ENCODE measurements around the gene NLRP12.
"Not testable (repeated sequence)": the region's sequence is repeated elsewhere in the genome, so short reads cannot be mapped to it uniquely, and the experiment has no call there.

Gene NLRP12

DNA sequence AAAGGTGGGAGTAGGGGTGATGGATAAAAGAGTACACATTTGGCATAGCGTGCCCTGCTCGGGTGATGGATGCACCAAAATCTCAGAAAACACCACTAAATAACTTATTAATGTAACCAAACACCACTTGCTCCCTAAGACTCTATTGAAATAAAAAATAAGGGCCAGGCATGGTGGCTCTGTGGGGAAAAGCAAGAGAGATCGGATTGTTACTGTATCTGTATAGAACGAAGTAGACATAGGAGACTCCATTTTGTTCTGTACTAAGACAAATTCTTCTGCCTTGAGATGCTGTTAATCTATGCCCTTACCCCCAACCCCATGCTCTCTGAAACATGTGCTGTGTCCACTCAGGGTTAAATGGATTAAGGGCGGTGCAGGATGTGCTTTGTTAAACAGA lies 14.3 kb upstream of the NLRP12 start:
- DNase-seq: not testable (repeated sequence)

DNA sequence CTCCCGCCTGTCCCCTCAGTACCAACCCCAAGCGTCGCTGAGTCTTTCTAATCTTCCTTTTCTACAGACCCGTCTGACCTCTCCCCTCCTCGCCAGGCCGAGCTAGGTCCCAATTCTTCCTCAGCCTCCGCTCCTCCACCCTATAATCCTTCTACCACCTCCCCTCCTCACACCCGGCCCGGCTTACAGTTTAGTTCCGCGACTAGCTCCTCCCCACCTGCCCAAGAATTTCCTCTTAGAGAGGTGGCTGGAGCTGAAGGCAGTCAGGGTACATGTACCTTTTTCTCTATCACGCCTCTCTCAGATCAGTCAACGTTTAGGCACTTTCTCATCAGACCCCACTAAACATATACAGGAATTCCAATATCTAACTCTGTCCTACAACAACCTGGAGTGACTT lies 8.7 kb upstream of the NLRP12 start:
- not testable (repeated sequence) for DNase-seq

DNA sequence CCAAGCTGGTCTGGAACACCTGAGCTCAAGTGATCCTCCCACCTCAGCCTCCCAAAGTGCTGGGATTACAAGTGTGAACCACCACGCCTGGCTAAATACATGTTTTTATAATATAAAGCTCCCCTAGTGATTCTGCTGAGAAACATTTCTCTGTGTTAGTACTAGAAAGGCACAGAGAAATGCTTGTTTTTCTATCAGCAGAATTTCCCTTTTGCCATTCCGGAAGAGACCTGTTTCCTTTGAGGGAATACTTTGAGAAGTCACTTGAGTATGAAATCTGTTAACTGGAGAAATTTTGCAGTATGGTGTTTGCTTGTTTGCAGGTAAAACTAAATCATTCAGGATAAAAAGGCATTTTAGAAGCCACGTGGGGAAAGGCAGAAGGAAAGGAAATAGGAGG lies 4.4 kb upstream of the NLRP12 start:
- no peak for DNase-seq

DNA sequence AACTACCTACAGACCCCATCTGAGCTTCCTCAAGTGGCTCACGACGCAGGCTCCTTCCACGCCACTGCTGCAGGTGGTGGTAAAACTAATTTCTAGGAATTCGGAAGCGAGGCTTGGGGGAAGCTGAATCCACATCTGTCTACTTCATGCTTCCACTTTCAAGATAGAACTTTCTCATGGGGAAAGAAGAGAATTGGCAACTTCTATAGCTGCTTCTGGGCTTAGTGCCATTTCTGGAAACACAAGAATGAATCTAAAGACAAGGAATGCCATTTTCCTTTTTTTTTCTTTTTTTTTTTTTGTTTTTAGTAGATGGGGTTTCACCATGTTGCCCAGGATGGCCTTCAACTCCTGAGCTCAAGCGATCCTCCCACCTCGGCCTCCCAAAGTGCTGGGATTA lies 2.8 kb upstream of the NLRP12 start:
- DNase-seq: no peak

DNA sequence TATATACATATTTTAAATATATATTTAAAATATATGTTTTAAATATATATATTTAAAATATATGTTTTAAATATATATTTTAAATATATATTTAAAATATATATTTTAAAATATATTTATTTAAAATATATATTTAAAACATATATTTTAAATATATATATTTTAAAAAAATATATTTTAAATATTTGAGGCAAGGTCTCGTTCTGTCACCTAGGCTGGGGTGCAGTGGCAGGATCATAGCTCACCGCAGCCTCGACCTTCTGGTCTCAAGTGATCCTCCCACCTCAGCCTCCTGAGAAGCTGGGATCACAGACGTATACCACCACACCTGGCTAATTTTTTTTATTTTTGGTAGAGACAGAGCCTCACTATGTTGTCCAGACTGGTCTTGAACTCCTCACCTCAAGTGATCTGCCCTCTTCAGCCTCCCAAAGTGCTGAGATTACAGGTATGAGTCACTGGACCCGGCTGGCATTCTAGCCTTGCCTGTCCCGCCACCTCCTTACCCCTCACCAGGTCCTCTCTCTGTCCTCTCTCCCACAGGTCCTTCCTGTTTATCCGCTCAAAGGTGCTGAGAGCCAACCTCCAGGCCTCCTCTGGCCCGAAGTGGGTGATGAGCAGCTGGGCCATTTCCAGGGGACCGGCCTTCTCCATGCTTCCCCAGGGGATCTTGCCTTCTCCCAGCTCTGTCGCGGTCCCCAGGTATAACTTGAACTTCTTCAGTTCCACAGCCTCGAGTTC lies 564 bp downstream of the NLRP12 start:
- DNase-seq: no peak

DNA sequence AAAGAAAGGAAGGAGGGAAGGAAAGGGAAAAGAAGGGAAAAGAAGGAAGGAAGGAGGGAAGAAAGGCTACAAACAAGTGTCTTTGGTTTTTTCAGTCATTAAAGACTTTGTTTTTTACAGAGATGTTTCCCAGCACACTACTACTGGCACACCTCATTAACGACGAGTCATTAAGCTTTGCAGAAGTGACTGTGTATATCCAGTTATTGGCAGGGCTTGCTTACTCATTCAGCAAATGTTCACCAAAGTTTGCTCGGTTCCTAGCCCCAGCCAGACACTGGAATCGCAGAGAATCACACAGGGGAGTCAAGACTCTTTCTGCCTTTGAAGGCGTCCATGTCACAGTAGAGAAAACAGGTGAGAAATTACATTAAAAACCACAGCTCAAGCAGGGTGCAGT lies 4.3 kb downstream of the NLRP12 start:
- DNase-seq: no peak

DNA sequence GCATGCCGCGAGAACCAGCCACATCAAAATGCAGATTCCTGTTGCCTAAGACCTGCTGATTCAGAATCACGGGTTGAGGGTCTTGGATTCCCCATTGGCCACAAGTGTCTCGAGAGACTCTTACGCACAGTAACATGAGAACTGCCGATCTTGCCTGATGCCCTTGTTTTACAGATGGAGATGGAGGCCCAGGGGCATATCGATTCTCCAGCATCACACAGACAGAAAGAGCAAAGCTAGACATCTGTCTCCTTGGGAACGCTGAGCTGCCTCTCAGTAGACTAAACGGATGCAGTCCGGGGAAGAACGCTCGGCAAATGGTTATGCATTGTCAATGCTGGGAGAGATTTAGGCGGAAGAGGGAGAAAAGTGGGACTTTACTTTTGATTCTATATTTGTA lies 5.4 kb downstream of the NLRP12 start:
- no peak for DNase-seq

DNA sequence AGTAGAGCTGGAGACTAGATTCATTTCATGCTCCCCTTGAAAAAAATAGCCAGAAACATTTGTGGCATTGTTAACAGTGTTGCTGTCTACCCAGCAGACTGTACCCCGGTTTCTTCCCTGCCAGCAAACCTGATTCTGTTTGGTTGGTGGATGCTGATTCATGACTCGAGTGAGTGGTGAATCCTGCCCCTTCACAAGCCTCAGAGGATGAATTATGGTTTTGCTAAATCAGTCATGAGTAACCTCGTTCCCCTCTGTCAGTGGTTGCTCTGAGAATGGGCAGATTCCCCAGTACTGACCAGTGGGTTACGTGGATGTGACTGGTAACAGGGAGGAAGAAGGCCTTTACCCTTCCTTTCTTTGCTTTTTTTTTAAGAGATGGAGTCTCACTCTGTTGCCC lies 10.1 kb downstream of the NLRP12 start:
- no peak for DNase-seq

DNA sequence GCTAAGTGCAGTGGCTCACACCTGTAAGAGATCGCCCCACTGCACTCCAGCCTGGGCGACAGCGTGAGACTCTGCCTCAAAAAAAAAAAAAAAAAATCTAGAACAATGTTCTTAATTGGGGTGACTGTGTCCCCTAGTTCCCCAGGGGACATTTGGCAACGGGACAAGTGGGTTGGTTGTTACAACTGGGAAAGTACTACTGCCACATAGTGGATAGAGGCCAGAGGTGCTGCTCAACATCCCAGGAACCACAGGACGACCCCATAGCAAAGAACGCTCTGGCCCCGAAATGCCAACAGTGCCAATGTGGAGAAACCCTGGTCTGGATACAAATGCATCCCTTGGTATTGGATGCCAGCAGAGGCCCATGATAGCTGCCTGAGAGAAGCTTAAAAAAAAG lies 11.8 kb downstream of the NLRP12 start:
- DNase-seq: no peak

DNA sequence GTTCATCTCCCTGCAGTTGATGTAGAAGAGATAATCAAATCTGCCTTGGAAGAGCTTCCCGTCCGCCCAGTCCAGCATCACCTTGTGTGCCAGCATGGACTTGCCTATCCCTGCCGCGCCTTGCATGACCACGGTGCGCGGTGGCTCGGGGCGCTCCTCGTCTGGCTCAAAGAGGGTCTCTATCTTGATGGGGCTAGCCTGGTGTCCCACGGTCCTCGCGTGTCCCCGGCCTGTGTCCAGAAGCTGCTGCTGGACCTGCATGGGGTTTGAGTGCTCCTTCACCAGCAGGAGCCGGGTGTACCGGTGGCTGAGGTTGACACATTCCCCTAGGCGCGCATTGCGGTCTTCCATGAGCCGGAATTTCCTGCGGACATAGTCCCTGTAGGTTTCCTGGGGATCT lies 13.2 kb downstream of the NLRP12 start:
- no peak for DNase-seq

DNA sequence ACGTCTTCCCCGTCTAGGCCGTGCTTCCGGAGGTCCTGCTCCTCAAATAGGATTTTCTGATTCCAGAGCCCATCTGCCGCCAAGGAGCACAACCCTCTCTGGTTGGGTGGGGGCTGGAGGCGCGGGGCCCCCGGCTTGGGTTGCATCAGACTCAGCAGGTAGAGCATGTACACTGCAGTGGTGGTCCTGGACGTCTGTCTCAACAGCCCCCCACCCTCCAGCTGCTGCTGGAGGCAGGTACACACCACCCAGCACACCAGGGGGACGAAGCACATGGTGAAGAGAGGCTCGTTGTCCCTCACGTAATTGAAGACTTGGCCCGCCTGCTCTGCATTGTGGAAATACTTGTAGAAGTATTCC lies 13.9 kb downstream of the NLRP12 start:
- DNase-seq: no peak

DNA sequence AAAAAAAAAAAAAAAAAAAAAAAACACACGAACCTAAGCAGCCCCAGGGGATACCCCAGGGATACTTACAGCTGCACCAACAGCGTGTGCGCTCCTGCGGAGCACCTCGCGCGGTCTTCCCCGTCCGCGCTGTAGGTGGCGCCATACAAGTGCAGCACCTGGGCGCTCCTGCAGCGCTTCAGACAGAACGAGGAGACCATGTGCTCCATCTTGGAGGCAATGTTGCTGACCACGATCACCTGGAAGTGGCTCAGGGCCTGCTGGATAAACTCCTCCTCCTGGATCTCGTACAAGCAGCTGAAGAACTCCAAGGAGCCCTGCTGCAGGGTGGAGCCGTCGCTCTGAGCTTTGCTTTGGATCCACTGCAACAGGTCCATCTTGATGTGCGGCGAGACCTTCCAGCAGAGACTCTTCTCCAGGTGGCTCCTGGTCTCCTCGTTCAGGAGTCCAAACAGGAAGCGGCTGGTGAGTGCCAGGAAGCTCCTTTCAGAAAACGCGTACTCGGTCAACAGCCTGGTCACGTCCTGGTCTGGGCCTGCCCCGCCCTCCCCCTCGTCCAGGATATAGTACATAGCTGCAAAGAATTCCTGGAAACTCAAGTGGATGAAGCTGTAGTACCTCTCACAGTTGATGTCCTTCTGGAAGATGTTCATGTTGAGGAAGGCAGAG lies 14.5 kb downstream of the NLRP12 start:
- DNase-seq: no peak

DNA sequence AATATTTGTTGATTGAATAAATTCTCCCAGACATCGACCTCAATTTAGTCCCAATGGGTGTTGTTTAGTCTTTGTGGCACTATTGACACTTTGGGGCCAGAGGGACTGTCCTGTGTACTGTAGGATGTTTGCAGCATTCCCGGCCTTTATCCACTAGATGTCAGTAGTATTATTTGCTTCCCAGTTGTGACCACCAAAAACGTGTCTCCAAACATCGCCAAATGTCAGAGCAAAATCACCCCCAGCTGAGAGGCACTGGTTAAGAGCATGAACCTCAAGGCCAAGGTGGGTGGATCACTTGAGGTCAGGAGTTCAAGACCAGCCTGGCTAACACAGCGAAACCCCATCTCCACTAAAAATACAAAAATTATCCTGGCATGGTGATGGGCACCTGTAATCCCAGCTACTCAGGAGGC lies 15.4 kb downstream of the NLRP12 start:
- peak; percentile 11 for DNase-seq

DNA sequence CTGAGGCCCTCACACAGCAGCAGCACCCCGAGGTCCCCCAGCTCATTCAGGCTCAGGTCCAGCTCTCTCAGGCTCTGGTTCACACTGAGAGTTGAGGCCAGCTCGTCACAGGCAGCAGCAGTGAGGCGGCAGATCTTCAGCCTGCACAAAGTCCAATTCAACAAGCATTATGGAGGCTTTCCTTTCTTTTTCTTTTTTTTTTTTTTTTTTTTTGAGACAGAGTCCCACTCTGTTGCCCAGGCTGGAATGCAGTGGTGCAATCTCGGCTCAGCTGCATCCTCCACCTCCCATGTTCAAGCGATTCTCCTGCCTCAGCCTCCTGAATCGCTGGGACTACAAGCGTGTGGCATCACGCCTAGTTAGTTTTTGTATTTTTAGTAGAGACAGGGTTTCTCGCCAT lies 22.9 kb downstream of the NLRP12 start:
- DNase-seq: no peak

DNA sequence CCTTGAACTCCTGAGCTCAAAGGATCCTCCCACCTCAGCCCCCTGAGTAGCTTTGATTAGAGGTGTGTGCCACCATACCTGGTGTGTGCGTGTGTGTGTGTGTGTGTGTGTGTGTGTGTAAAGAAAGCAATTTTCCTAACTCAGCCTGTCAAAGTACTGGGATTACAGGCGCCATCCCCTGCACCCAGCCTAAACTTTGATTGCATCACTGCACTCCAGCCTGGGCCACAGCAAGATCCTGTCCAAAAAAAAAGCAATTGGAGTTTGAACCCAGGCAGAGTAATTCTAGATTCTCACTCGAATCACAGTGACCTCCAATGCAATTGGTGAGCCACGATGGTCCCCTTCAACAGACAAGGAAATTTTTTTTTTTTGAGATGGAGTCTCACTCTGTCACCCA lies 29.1 kb downstream of the NLRP12 start:
- DNase-seq: no peak

DNA sequence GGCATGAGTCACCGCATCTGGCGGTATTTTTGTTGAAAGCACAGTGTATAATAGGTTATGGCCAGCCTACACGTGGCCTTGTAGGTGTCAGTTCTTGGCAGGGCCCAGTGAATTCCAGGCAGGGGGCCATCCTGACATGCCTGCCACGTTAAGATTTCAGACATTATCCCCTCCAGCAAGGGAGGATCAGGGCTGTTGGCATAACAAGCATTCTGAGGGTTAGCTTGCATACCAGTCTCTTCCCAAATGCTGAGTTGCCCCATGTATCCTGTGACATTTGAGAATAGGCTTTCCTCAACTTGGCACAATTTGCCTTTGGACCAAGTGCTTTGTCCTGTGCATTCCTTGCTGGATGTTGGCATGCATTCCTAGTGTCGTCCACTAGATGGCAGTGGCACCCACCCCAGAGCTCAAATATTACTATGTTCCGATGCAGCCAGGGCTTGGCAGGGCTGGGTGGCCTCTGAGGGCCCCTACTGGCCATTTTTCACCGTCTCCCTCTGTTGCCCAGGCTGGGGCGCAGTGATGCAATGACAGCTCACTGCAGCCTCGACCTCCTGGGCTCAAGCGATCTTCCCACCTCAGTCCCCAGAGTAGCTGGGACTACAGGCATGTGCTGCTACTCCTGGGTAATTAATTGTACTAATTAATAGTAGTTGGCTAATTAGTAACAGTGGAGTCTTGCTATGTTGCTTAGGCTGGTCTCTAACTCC lies 31.2 kb downstream of the NLRP12 start:
- peak; percentile 86 for DNase-seq

DNA sequence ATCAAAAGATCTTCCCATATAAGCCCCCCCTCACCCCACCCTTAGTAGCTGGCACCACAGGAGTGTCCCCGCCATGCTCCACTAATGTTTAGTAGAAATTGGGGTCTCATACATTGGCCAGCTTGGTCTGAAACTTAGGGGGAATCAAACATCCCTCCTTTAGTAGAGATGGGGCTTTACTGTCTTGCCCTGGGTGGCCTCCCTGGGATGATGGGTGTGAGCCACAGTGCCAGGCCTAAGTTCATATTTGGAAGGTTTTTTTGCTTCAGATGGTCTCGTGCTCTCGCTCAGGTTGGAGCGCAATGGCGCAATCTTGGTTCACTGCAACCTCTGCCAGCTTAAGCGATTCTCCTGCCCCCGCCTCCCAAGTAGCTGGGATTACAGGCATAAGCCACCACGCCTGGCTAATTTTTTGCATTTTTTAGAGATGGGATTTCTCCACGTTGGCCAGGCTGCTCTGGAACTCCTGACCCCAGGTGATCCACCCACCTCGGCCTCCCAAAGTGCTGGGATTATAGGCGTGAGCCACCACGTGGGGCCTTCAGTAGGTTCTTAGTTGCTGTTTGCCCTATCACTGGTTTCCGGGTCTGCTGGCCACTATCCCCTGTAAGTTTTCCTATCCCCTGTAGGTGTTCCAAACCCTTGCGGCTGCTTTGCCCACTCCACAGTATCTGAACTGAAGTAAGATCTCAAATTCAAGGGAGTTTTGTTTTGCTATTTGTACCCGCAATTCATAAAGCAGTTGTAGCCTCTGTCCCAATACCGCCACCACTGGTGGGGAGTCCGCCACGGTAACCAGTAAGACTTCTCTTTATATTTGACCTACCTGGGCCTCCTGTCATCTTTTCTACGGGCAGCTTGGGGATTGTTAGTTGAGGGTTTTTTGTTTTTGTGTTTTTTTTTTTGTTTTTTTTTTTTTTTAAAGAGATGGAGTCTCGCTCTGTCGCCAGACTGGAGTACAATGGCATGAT lies 34.1 kb downstream of the NLRP12 start:
- DNase-seq: no peak

DNA sequence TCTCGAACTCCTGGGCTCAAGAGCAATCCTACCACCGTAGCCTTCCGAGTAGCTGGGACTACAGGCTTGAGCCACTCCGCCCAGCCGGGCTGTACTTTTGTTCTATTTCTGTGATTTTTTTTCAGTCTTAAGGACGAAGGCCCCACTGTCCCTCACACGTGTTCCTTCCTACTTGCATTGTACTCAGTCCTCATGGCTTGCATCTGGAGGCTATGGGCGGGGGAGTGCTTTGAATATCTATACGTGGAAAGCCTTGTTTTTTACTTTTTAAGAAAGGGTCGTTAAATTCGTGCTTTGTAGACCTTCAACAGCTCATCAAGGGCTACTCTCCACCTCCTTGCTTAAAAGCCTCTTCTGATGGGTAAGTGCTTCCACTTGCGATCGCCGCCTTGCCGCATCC lies 36.8 kb downstream of the NLRP12 start:
- DNase-seq: no peak

DNA sequence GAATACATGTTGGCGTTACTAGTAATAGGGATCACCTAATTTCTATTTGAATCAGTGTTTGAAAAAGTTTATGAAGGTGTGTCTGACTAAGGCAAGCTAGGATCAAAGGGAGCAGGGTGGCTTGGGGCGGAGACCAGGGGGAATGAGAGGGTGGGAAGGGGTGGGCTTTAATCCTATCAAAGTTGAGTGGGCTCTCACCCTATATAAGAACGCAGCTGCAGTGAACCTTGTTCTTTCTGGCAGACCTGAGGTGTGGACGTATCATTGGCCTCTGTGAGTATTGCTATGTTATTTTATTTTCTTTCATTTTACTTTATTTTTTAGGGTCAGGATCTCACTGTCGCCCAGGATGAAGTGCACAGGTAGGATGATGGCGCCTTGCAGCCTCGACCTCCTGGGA lies 37.4 kb downstream of the NLRP12 start:
- DNase-seq: no peak

DNA sequence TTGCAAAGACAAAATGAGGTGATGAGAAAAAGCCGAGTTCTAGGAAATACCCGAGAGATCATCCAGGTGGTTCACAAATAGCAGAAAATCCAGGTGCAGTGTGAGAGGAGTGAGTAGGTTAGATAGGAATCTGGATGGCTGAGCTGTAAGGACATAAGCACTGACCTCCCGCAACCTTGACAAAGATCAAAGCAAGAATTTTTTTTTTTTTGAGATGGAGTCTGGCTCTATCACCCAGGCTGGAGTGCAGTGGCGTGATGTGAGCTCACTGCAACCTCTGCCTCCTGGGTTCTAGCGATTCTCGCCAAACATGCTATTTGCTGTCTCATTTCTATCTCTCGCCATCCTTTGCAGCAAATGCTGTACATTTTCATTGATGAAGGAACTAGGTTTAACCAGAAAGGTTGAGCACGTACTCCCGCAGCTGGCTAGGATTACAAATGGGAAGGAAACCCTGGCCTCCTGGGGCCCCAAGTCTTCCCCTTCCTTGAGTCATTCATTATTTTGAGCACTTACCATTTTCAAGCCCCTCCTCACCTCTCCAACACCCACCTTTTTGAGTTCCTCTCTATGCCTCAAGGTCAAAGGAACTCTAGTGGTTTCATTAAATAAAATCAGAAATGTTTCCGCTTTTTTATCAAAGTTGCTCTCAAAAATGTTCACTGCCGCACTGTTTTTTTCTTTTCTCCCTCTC lies 38.8 kb downstream of the NLRP12 start:
- DNase-seq: no peak

DNA sequence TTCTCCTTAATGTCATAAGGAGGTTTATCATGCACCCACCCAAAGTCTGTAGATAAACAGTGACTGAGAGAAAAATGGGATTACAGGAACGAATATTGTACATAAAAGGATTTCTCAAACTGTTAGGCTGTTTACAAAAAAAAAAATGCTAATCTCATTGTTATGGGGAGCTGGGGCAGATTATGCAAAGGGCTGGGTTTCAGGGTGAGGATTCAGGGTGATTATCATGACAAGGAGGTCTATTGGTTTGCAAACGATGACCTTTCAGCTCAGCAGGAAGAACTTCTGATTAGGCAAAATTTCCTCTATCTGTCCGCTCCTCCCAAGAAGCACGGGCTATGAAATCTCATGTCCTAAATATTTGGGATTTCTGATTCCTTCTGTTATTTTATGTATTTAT lies 41.4 kb downstream of the NLRP12 start:
- DNase-seq: no peak

DNA sequence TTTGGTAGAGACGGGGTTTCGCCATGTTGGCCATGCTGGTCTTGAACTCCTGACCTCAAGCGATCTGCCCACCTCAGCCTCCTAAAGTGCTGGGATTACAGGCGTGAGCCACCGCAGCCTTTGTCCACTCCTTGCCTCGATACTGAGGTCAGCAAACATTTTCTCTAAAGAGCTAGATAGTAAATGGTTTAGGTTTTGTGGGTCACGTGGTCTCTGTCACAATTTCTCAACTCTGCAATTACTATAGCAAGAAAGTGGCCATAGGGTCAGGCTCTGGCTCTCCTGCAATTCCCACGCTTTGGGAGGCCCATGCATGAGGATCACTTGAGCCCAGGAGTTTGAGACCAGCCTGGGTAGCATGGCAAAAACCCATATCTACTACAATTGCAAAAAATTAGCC lies 42.8 kb downstream of the NLRP12 start:
- not testable (repeated sequence) for DNase-seq

Data from activated CD4-positive, alpha-beta T cell treated with anti-CD3 and anti-CD28 coated beads, Interleukin-2, Interleukin-6, amounts not matched to agents 100 ng/mL and 50 ng/mL, durations not matched to agents 16 hours and 8 hours (primary cell).